Measurements from ENCODE around the gene IL36RN. TPM values are rescaled to one million over a fixed set of nuclear protein-coding genes. Genes with fewer than 3 reads are reported as not detected.

Gene IL36RN
- total RNA-seq, 1 experiment from 2014 or later, result not detected

GRCh38 chr2:113032737-113033136 is 26.3 kb upstream of the IL36RN start:
- no TSS peak for BruUV-seq (replicated peaks)

DNA sequence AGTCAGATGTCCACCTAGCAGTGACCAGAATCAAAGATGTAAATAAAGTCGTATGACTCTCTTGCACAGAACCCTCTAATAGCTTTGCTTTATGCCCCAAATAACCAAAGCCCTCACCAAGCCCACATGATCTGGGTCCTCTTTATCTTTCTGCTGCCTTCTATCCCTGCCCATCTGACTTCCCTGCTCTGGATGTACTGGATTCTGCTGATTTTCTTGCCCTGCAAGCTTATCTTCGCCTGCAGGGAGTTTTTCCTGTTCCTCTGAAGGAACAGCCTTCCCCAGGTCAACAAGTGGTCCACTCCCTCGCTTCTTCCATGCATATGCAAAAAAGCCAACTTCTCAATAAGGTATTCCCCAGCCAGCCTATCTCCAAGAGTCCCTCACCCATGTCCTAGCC is 25.0 kb upstream of the IL36RN start:
- ChIA-PET POLR2A (no interaction called here), CTCF (no interaction called here)
- H3K36me3 Mint-ChIP-seq (ENCODE audit: insufficient read depth, unreplicated experiment), result no peaks in the 10 kb centered on the region
- TF ChIP-seq, protein P1, sequence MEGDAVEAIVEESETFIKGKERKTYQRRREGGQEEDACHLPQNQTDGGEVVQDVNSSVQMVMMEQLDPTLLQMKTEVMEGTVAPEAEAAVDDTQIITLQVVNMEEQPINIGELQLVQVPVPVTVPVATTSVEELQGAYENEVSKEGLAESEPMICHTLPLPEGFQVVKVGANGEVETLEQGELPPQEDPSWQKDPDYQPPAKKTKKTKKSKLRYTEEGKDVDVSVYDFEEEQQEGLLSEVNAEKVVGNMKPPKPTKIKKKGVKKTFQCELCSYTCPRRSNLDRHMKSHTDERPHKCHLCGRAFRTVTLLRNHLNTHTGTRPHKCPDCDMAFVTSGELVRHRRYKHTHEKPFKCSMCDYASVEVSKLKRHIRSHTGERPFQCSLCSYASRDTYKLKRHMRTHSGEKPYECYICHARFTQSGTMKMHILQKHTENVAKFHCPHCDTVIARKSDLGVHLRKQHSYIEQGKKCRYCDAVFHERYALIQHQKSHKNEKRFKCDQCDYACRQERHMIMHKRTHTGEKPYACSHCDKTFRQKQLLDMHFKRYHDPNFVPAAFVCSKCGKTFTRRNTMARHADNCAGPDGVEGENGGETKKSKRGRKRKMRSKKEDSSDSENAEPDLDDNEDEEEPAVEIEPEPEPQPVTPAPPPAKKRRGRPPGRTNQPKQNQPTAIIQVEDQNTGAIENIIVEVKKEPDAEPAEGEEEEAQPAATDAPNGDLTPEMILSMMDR (IDR thresholded peaks at IDR 0.05; ENCODE audit: insufficient read depth in 1 of 2, low read depth in 1 of 2, low read length in 1 of 2, severe bottlenecking in 1 of 2, unreplicated experiment in 1 of 2), result no peak
- no peak overlapping the region for H3K4me3 Mint-ChIP-seq (ENCODE audit: unreplicated experiment)
- intact Hi-C loops (cut with micrococcal nuclease; ENCODE audit: unreplicated experiment), result no loop called here
- H3K4me1 Mint-ChIP-seq (ENCODE audit: low read depth, unreplicated experiment), result no peaks in the 10 kb centered on the region
- no TSS peak for BruUV-seq (replicated peaks)
- Histone ChIP-seq H3K36me3 (ENCODE audit: control insufficient read depth, insufficient read depth, low read length) (no peaks in the 10 kb centered on the region), H3K4me1 (no peaks in the 10 kb centered on the region), H3K27me3 (replicated peaks; ENCODE audit: control insufficient read depth, insufficient read depth, low read length) (no peaks in the 10 kb centered on the region; the same call in 1 of the 2 replicates), H3K9me3 (no peaks in the 10 kb centered on the region), H3K4me3 (ENCODE audit: low read depth, low read length) (no peak overlapping the region)
- H3K9me3 Mint-ChIP-seq (ENCODE audit: unreplicated experiment), result peaks cover 9% of the 10 kb centered on the region
- peaks cover 17% of the 10 kb centered on the region for H3K27me3 Mint-ChIP-seq (ENCODE audit: insufficient read depth, unreplicated experiment)
- no peak overlapping the region for H3K27ac Mint-ChIP-seq (ENCODE audit: unreplicated experiment)
- no peak for DNase-seq

More at GRCh38 chr2:113032737-113033136, 26.3 kb upstream of the IL36RN start:
- ChIA-PET CTCF (no interaction called here), POLR2A (no interaction called here)
- peaks cover 9% of the 10 kb centered on the region for H3K9me3 Mint-ChIP-seq (ENCODE audit: unreplicated experiment)
- no peak overlapping the region for H3K4me3 Mint-ChIP-seq (ENCODE audit: unreplicated experiment)
- Histone ChIP-seq H3K36me3 (ENCODE audit: control insufficient read depth, insufficient read depth, low read length) (no peaks in the 10 kb centered on the region), H3K4me1 (no peaks in the 10 kb centered on the region), H3K4me3 (ENCODE audit: low read depth, low read length) (no peak overlapping the region), H3K9me3 (no peaks in the 10 kb centered on the region), H3K27me3 (replicated peaks; ENCODE audit: control insufficient read depth, insufficient read depth, low read length) (no peaks in the 10 kb centered on the region; the same call in 1 of the 2 replicates)
- peaks cover 18% of the 10 kb centered on the region for H3K27me3 Mint-ChIP-seq (ENCODE audit: insufficient read depth, unreplicated experiment)
- TF ChIP-seq, protein P1 (IDR thresholded peaks at IDR 0.05; ENCODE audit: insufficient read depth in 1 of 2, low read depth in 1 of 2, low read length in 1 of 2, severe bottlenecking in 1 of 2, unreplicated experiment in 1 of 2), result no peak
- DNase-seq, result no peak
- intact Hi-C loops (cut with micrococcal nuclease; ENCODE audit: unreplicated experiment), result no loop called here
- no peak overlapping the region for H3K27ac Mint-ChIP-seq (ENCODE audit: unreplicated experiment)
- no peaks in the 10 kb centered on the region for H3K36me3 Mint-ChIP-seq (ENCODE audit: insufficient read depth, unreplicated experiment)
- H3K4me1 Mint-ChIP-seq (ENCODE audit: low read depth, unreplicated experiment), result no peaks in the 10 kb centered on the region

DNA sequence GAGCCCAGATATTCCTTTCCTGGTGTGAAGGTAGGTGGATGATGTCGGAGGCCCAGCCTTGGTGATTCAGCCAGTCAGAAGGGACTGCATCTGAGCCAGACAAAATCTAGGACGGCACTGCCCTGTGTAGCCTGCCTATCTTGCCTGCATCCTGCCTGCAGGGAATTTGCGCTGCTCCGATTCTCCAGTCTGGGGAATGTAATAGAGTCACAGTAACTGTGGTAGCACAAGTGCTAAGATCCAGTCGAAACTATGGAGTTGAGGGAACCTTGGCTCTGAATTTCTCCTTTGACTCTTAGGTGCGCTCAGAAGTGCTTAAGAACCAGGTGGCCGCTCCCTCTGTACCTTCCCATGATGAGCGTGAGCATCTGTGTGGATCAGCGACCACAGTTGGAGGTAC is 22.2 kb upstream of the IL36RN start:
- H3K9me3 ChIP-seq, result no peaks in the 10 kb centered on the region
- intact Hi-C loops (cut with micrococcal nuclease; ENCODE audit: unreplicated experiment), result no loop called here
- Mint-ChIP-seq H3K27ac (ENCODE audit: unreplicated experiment) (no peak overlapping the region), H3K9me3 (ENCODE audit: unreplicated experiment) (peaks cover 9% of the 10 kb centered on the region), H3K27me3 (ENCODE audit: insufficient read depth, unreplicated experiment) (peaks cover 5% of the 10 kb centered on the region), H3K4me1 (ENCODE audit: low read depth, unreplicated experiment) (no peaks in the 10 kb centered on the region), H3K36me3 (ENCODE audit: insufficient read depth, unreplicated experiment) (no peaks in the 10 kb centered on the region), H3K4me3 (ENCODE audit: unreplicated experiment) (no peak overlapping the region)
- no peak for DNase-seq
- POLR2A ChIA-PET, result no interaction called here
- no peaks in the 10 kb centered on the region for H3K4me1 ChIP-seq
- no peaks in the 10 kb centered on the region for H3K36me3 ChIP-seq (ENCODE audit: control insufficient read depth, insufficient read depth, low read length)
- H3K27me3 ChIP-seq (replicated peaks; ENCODE audit: control insufficient read depth, insufficient read depth, low read length), result no peaks in the 10 kb centered on the region
- TF ChIP-seq, protein P1 (IDR thresholded peaks at IDR 0.05; ENCODE audit: insufficient read depth in 1 of 2, low read depth in 1 of 2, low read length in 1 of 2, severe bottlenecking in 1 of 2, unreplicated experiment in 1 of 2), result no peak
- BruUV-seq (replicated peaks), result no TSS peak
- CTCF ChIA-PET, result no interaction called here
- no peak overlapping the region for H3K4me3 ChIP-seq (ENCODE audit: low read depth, low read length)

Data from Caco-2 (cell line).